CD14-positive monocyte (primary cell): Measurements from ENCODE around the gene ANTXR1. TPM values are rescaled to one million over a fixed set of nuclear protein-coding genes. Genes with fewer than 3 reads are reported as not detected.

Source experiments
- DNase-seq, 3 donors: peaks; one replicate each; pipeline ENCODE4 v3.0.0-alpha.2; 2011 to 2022
- H2AFZ ChIP-seq: 2 replicates; pipeline ENCODE4 v1.6.0; 2012; ENCODE audit warnings: mild to moderate bottlenecking, low read depth, low read length, inconsistent platforms; ENCODE audit not compliant: insufficient read depth, poor library complexity, severe bottlenecking
- H3K27ac ChIP-seq, 2 donors: 1 replicate in 1 of 2; 2 replicates in 1 of 2; pipeline ENCODE4 v1.5.1; 2012 to 2013; ENCODE audit warnings: low read length in 2 of 2, control low read depth in 1 of 2, inconsistent platforms in 1 of 2, low read depth in 1 of 2, mild to moderate bottlenecking in 1 of 2
- H3K27me3 ChIP-seq, 2 donors: one replicate each; pipeline versions ENCODE4 v1.6.0 to v1.6.1; 2011 to 2013; ENCODE audit warnings: low read length in 2 of 2; ENCODE audit not compliant: control insufficient read depth in 2 of 2, insufficient read depth in 2 of 2
- H3K36me3 ChIP-seq, 2 donors: replicated peaks in 1 of 2; 1 replicate in 1 of 2; 2 replicates in 1 of 2; pipeline versions ENCODE4 v1.5.1 to v1.6.1; 2012 to 2013; ENCODE audit warnings: low read length in 2 of 2, control low read depth in 1 of 2, inconsistent platforms in 1 of 2, mild to moderate bottlenecking in 1 of 2; ENCODE audit not compliant: insufficient read depth in 2 of 2, control insufficient read depth in 1 of 2
- H3K4me1 ChIP-seq, 2 donors: 1 replicate in 1 of 2; 2 replicates in 1 of 2; pipeline versions ENCODE4 v1.5.1 to v1.6.1; 2012 to 2013; ENCODE audit warnings: low read length in 2 of 2, control low read depth in 1 of 2, inconsistent platforms in 1 of 2, mild to moderate bottlenecking in 1 of 2, moderate library complexity in 1 of 2; ENCODE audit not compliant: insufficient read depth in 2 of 2, control insufficient read depth in 1 of 2
- H3K4me2 ChIP-seq: replicated peaks from 2 replicates; pipeline ENCODE3; 2012; ENCODE audit warnings: low read length, moderate library complexity, mild to moderate bottlenecking; ENCODE audit not compliant: poor library complexity, severe bottlenecking; ENCODE audit errors: extremely low read depth
- H3K4me3 ChIP-seq, 3 experiments: fragments of 200-600 bp in 1 of 3; sonication (generic) in 1 of 3; replicated peaks in 1 of 3; 1 replicate in 2 of 3; 2 replicates in 1 of 3; pipeline ENCODE4 v1.5.1; 2011 to 2013; ENCODE audit warnings: low read length in 3 of 3, mild to moderate bottlenecking in 3 of 3, control low read depth in 2 of 3, low read depth in 2 of 3, inconsistent platforms in 1 of 3, moderate library complexity in 1 of 3
- H3K79me2 ChIP-seq: 2 replicates; pipeline ENCODE4 v1.6.0; 2012; ENCODE audit warnings: mild to moderate bottlenecking, control low read depth, inconsistent platforms, low read length, moderate library complexity; ENCODE audit not compliant: insufficient read depth
- H3K9ac ChIP-seq: 2 replicates; pipeline ENCODE4 v1.6.0; 2017; ENCODE audit warnings: low read length, mild to moderate bottlenecking; ENCODE audit not compliant: insufficient read depth, poor library complexity, severe bottlenecking
- H3K9me3 ChIP-seq, 2 donors: replicated peaks in 1 of 2; 1 replicate in 1 of 2; 2 replicates in 1 of 2; pipeline versions ENCODE4 v1.5.1 to v1.6.1; 2012 to 2013; ENCODE audit warnings: low read length in 2 of 2, control low read depth in 1 of 2; ENCODE audit not compliant: control insufficient read depth in 1 of 2, insufficient read depth in 1 of 2
- H4K20me1 ChIP-seq: 2 replicates; pipeline ENCODE4 v1.6.0; 2012; ENCODE audit warnings: mild to moderate bottlenecking, low read length, control low read depth, moderate library complexity; ENCODE audit not compliant: insufficient read depth
- H3K27ac Mint-ChIP-seq, 7 donors: one replicate each; pipeline ENCODE4 v1.8.0; 2020; ENCODE audit warnings: mild to moderate bottlenecking in 7 of 7, mixed read lengths in 7 of 7, moderate library complexity in 6 of 7, inconsistent platforms in 2 of 7
- H3K27me3 Mint-ChIP-seq, 3 donors: one replicate each; pipeline ENCODE4 v1.8.0; 2021 to 2022; ENCODE audit warnings: low read depth in 3 of 3, mild to moderate bottlenecking in 3 of 3, mixed read lengths in 3 of 3, moderate library complexity in 3 of 3, inconsistent platforms in 1 of 3
- H3K36me3 Mint-ChIP-seq, 2 donors: one replicate each; pipeline ENCODE4 v1.8.0; 2020; ENCODE audit warnings: mixed read lengths in 2 of 2, inconsistent platforms in 1 of 2, mild to moderate bottlenecking in 1 of 2
- H3K4me1 Mint-ChIP-seq: one replicate; pipeline ENCODE4 v1.8.0; 2020; ENCODE audit warnings: mild to moderate bottlenecking, mixed read lengths
- H3K4me3 Mint-ChIP-seq, 2 donors: one replicate each; pipeline ENCODE4 v1.8.0; 2020; ENCODE audit warnings: mild to moderate bottlenecking in 2 of 2, mixed read lengths in 2 of 2, moderate library complexity in 1 of 2
- H3K9me3 Mint-ChIP-seq, 7 donors: one replicate each; pipeline ENCODE4 v1.8.0; 2020 to 2022; ENCODE audit warnings: mixed read lengths in 7 of 7, mild to moderate bottlenecking in 6 of 7, moderate library complexity in 6 of 7, inconsistent platforms in 2 of 7
- WGBS: methylation state at CpG from one replicate; pipeline ENCODE4 v1.1.5; 2013; ENCODE audit warnings: missing lambda C conversion rate; ENCODE audit not compliant: insufficient coverage; 5-methylcytosine and 5-hydroxymethylcytosine counted together
- intact Hi-C, 2 donors: fragments of 100-400 bp; cut with micrococcal nuclease; formaldehyde crosslinking; loops; one replicate each; pipeline versions ENCODE4 v1.15.0 to v1.15.1; 2023
- polyA plus RNA-seq, 3 donors: library from polyadenylated mRNA; depleted of rRNA in 1 of 3; unstranded in 2 of 3; stranded (reverse) in 1 of 3; fragments of 300-500 nt in 2 of 3; fragments of >200 nt in 1 of 3; fragmentation: Illumina TruSeq in 2 of 3; gene quantifications; 1 replicate in 2 of 3; 2 replicates in 1 of 3; pipeline ENCODE4 v1.2.3, GENCODE V29; 2012 to 2021
- TF ChIP-seq, protein P1 (sequence below): fragments of 200-600 bp; IDR thresholded peaks from one replicate; pipeline ENCODE4 v1.8.0; 2022; ENCODE audit warnings: antibody characterized with exemption, mild to moderate bottlenecking

The ANTXR1 gene
- polyA plus RNA-seq, 3 donors = not detected

DNA sequence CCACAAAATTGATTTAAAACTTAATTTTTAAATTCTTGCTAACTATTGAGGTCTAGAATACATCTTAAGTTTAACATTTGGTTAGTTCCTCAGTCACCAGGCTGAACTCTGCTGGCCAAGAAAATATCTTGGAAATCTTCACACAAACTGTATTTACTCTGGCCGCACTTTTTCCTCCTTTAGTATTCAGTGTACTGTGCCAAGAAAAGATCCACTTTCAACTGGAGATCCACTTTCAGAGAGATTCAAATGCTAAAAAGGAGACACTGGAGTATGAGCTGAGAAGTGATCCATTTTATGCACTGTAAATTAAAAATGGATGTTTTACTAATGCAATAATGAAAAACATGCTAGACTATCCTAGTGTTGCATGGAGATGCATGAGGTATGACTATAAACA, 98.1 kb downstream of the ANTXR1 start:
- Histone ChIP-seq H3K27ac (no peak overlapping the region), H3K4me2 (no peak overlapping the region), H4K20me1 (no peaks in the 10 kb centered on the region), H3K9ac (no peak overlapping the region), H3K4me1 (no peaks in the 10 kb centered on the region), H3K27me3 (no peaks in the 10 kb centered on the region), H3K36me3 (no peaks in the 10 kb centered on the region), H3K4me3 (no peak overlapping the region), H3K79me2 (no peaks in the 10 kb centered on the region), H2AFZ (no peak overlapping the region), H3K9me3 (no peaks in the 10 kb centered on the region)
- peaks cover 0 to 2% (median 2%) of the 10 kb centered on the region in 3 donors for H3K27me3 Mint-ChIP-seq
- no peaks in the 10 kb centered on the region for H3K4me1 Mint-ChIP-seq
- no peak overlapping the region for H3K4me3 Mint-ChIP-seq
- H3K27ac Mint-ChIP-seq = no peak overlapping the region
- intact Hi-C loops = no loop called here
- TF ChIP-seq, protein P1, sequence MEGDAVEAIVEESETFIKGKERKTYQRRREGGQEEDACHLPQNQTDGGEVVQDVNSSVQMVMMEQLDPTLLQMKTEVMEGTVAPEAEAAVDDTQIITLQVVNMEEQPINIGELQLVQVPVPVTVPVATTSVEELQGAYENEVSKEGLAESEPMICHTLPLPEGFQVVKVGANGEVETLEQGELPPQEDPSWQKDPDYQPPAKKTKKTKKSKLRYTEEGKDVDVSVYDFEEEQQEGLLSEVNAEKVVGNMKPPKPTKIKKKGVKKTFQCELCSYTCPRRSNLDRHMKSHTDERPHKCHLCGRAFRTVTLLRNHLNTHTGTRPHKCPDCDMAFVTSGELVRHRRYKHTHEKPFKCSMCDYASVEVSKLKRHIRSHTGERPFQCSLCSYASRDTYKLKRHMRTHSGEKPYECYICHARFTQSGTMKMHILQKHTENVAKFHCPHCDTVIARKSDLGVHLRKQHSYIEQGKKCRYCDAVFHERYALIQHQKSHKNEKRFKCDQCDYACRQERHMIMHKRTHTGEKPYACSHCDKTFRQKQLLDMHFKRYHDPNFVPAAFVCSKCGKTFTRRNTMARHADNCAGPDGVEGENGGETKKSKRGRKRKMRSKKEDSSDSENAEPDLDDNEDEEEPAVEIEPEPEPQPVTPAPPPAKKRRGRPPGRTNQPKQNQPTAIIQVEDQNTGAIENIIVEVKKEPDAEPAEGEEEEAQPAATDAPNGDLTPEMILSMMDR = no peak
- H3K36me3 Mint-ChIP-seq = no peaks in the 10 kb centered on the region
- no peak for DNase-seq
- no CpG with 5 or more reads among the region's 1 CpG for WGBS
- H3K9me3 Mint-ChIP-seq = no peaks in the 10 kb centered on the region

DNA sequence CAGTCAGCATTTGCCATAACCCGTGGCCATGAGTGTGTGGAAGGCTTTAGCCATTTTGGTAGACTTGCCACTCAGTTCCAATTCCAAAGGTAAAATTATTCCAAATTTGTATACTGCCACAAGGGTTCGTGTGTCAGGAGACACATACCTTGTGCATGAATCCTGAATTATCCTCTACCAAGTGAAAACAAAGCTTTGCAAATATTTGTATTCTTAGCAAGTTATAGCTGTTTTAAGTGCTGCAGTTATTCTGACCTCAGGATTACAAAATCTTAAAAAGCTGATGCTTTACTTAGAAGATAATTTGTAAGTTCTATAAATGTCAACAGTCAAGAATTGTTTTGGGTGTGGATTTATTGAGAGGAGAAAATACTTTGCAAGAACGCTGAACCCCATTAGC, 100.6 kb downstream of the ANTXR1 start:
- Histone ChIP-seq H3K4me2 (no peak overlapping the region), H3K27ac (no peak overlapping the region), H3K4me1 (no peaks in the 10 kb centered on the region), H4K20me1 (no peaks in the 10 kb centered on the region), H3K36me3 (no peaks in the 10 kb centered on the region), H3K9ac (no peak overlapping the region), H3K9me3 (no peaks in the 10 kb centered on the region), H2AFZ (no peak overlapping the region), H3K4me3 (no peak overlapping the region), H3K79me2 (no peaks in the 10 kb centered on the region), H3K27me3 (no peaks in the 10 kb centered on the region)
- TF ChIP-seq, protein P1 = no peak
- no CpG with 5 or more reads among the region's 3 CpGs for WGBS
- Mint-ChIP-seq H3K4me1 (no peaks in the 10 kb centered on the region), H3K36me3 (no peaks in the 10 kb centered on the region), H3K4me3 (no peak overlapping the region), H3K27me3 (peaks cover 1 to 2% (median 2%) of the 10 kb centered on the region in 3 donors), H3K9me3 (no peaks in the 10 kb centered on the region), H3K27ac (no peak overlapping the region)
- intact Hi-C loops = no loop called here
- DNase-seq = no peak
